Measurements from ENCODE around the gene ME2.
"Not testable (repeated sequence)": the region's sequence is repeated elsewhere in the genome, so short reads cannot be mapped to it uniquely, and the experiment has no call there.

Gene ME2

GRCh38 chr18:50928551-50928950, 49.6 kb downstream of the ME2 start:
- DNase-seq, result no peak

GRCh38 chr18:50933684-50934083, 54.8 kb downstream of the ME2 start:
- no peak for DNase-seq

GRCh38 chr18:50934545-50935211, 55.8 kb downstream of the ME2 start:
- no peak for DNase-seq

- no peak for DNase-seq
Observed at GRCh38 chr18:50935493-50936191, 56.7 kb downstream of the ME2 start.

- DNase-seq, result no peak
Observed at GRCh38 chr18:50937183-50937582, 58.3 kb downstream of the ME2 start.

- no peak for DNase-seq
Observed at GRCh38 chr18:50938912-50939311, 60.0 kb downstream of the ME2 start.

- DNase-seq, result no peak
Observed at GRCh38 chr18:50944245-50944932, 65.5 kb downstream of the ME2 start.

GRCh38 chr18:50945918-50946317, 67.0 kb downstream of the ME2 start:
- not testable (repeated sequence) for DNase-seq

GRCh38 chr18:50947899-50948298, 69.0 kb downstream of the ME2 start:
- no peak for DNase-seq

GRCh38 chr18:50949185-50949584, 70.3 kb downstream of the ME2 start:
- DNase-seq, result no peak

GRCh38 chr18:50950626-50951025, 71.7 kb downstream of the ME2 start:
- DNase-seq, result no peak

- no peak for DNase-seq
Observed at GRCh38 chr18:50953822-50954221, 74.9 kb downstream of the ME2 start.

- no peak for DNase-seq
Observed at GRCh38 chr18:50955253-50955652, 76.3 kb downstream of the ME2 start.

GRCh38 chr18:50956116-50956515, 77.2 kb downstream of the ME2 start:
- no peak for DNase-seq

- no peak for DNase-seq
Observed at GRCh38 chr18:50961974-50962373, 83.1 kb downstream of the ME2 start.

GRCh38 chr18:50967714-50968661, 89.1 kb downstream of the ME2 start, which contains the start of gene ELAC1:
ELAC1 (plus strand) TSS chr18:50968040; CDS start chr18:50974405, 6,365 bp downstream.
- peak; percentile 43 for DNase-seq

- no peak for DNase-seq
Observed at GRCh38 chr18:50969448-50969847, 90.5 kb downstream of the ME2 start.

- no peak for DNase-seq
Observed at GRCh38 chr18:50970006-50970405, 91.1 kb downstream of the ME2 start.

- DNase-seq, result not testable (repeated sequence)
Observed at GRCh38 chr18:50972404-50972803, 93.5 kb downstream of the ME2 start.

GRCh38 chr18:50973367-50974126, 94.6 kb downstream of the ME2 start:
- DNase-seq, result no peak

GRCh38 chr18:50977037-50977760, 98.3 kb downstream of the ME2 start:
- no peak for DNase-seq
